ENCODE data around the gene KRAS.
A peak's percentile ranks its signal among the peaks of the same experiment; 100 is the strongest.

The KRAS gene

GRCh38 chr12:25284024-25284423 lies 33.3 kb upstream of the KRAS start:
- in situ Hi-C loops (cut with HindIII; ENCODE audit: low sequenced_read_pairs), result no loop called here
- H3K4me3 ChIP-seq (ENCODE audit: low read depth, low read length), result no peak overlapping the region
- TF ChIP-seq CTCF (IDR thresholded peaks at IDR 0.05; ENCODE audit: low read depth, low read length, missing control alignments), result no peak
- no peak for DNase-seq (ENCODE audit: low read depth)

GRCh38 chr12:25283006-25283405 lies 32.3 kb upstream of the KRAS start:
- no peak for TF ChIP-seq CTCF (IDR thresholded peaks at IDR 0.05; ENCODE audit: low read depth, low read length, missing control alignments)
- H3K4me3 ChIP-seq (ENCODE audit: low read depth, low read length), result no peak overlapping the region
- DNase-seq (ENCODE audit: low read depth), result no peak
- in situ Hi-C loops (cut with HindIII; ENCODE audit: low sequenced_read_pairs), result no loop called here

- no peak overlapping the region for H3K4me3 ChIP-seq (ENCODE audit: low read depth, low read length)
- in situ Hi-C loops (cut with HindIII; ENCODE audit: low sequenced_read_pairs), result no loop called here
- no peak for TF ChIP-seq CTCF (IDR thresholded peaks at IDR 0.05; ENCODE audit: low read depth, low read length, missing control alignments)
- DNase-seq (ENCODE audit: low read depth), result no peak
Measured at GRCh38 chr12:25280082-25280481, 29.4 kb upstream of the KRAS start.

- no peak for TF ChIP-seq CTCF (IDR thresholded peaks at IDR 0.05; ENCODE audit: low read depth, low read length, missing control alignments)
- no peak for DNase-seq (ENCODE audit: low read depth)
- in situ Hi-C loops (cut with HindIII; ENCODE audit: low sequenced_read_pairs), result no loop called here
- no peak overlapping the region for H3K4me3 ChIP-seq (ENCODE audit: low read depth, low read length)
Measured at GRCh38 chr12:25278269-25278668, 27.5 kb upstream of the KRAS start.

GRCh38 chr12:25276199-25276937 lies 25.6 kb upstream of the KRAS start:
- H3K4me3 ChIP-seq (ENCODE audit: low read depth, low read length), result no peak overlapping the region
- no peak for TF ChIP-seq CTCF (IDR thresholded peaks at IDR 0.05; ENCODE audit: low read depth, low read length, missing control alignments)
- DNase-seq (ENCODE audit: low read depth), result peak; percentile 77
- in situ Hi-C loops (cut with HindIII; ENCODE audit: low sequenced_read_pairs), result no loop called here

- in situ Hi-C loops (cut with HindIII; ENCODE audit: low sequenced_read_pairs), result no loop called here
- no peak overlapping the region for H3K4me3 ChIP-seq (ENCODE audit: low read depth, low read length)
- TF ChIP-seq CTCF (IDR thresholded peaks at IDR 0.05; ENCODE audit: low read depth, low read length, missing control alignments), result no peak
- DNase-seq (ENCODE audit: low read depth), result no peak
Measured at GRCh38 chr12:25271486-25272098, 20.9 kb upstream of the KRAS start.
